ENCODE measurements around the gene ERG.

The ERG gene

DNA sequence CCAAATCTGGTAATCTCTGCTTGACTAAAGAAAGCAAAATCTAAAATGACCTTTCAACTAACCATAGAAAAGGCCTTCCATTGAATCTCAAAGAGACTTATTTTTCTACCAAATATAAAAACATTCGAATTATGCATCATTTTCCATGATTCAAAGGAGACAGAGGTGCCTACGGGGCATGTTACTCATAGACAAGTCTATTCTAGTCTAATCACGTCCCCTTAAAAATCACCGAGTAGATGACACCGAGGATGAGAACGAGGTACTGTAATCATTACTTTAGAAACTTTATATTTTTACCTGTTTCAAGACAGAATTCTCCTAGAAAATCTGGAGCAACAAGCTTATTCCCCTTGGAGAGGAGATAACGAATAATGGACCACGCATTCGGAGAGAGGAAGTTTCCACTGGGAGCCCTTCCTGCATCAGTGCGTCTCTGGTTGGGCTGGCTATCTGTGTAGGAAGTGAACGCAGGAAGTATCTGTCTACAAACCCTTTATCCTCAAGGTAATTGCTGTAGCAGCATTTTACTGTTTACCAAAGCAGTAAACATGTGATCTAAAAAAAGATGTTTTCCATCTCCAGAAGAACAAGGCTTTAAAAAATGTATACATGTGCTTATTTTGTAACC is 9.5 kb downstream of the ERG start:
- no peak overlapping the region for H3K4me3 ChIP-seq (replicated peaks; ENCODE audit: low read depth, low read length)
- DNase-seq (ENCODE audit: low read depth) = no peak
- TF ChIP-seq, protein P1, sequence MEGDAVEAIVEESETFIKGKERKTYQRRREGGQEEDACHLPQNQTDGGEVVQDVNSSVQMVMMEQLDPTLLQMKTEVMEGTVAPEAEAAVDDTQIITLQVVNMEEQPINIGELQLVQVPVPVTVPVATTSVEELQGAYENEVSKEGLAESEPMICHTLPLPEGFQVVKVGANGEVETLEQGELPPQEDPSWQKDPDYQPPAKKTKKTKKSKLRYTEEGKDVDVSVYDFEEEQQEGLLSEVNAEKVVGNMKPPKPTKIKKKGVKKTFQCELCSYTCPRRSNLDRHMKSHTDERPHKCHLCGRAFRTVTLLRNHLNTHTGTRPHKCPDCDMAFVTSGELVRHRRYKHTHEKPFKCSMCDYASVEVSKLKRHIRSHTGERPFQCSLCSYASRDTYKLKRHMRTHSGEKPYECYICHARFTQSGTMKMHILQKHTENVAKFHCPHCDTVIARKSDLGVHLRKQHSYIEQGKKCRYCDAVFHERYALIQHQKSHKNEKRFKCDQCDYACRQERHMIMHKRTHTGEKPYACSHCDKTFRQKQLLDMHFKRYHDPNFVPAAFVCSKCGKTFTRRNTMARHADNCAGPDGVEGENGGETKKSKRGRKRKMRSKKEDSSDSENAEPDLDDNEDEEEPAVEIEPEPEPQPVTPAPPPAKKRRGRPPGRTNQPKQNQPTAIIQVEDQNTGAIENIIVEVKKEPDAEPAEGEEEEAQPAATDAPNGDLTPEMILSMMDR (IDR thresholded peaks at IDR 0.05; ENCODE audit: low read length, missing control alignments) = no peak

DNA sequence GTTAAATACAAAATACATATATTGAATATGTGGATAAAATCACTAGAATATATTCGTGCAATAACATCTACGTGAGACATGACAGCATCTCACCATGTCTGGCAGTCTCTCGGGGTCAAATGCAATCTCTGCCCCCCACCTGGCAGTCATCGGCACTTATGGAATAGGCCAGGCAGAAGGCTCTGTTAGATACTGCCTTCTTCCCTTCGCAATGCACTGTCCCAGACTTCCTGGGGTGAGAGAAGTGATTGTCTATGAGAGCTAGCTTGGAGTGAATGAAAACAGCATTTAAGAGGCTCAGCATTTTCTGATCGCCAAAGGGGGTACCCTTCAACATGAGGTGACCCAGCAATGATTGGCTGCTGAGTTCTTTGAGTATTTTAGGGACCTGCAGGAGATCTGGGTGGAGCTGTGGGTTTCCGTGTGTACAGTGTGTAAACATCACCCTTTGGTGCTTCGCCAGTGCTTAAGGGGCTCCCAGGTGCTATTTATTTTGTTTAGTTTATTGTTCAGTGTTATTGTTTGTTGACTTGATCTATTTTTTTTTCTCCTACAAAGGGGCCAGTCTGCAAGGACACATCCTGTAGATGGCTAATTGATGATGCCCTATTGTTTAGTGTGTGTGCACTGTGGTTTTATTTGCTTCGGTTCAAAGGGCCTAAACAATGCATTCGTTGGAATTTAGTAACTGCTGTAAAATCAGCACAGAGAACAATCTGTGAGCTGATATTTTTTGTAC is 10.2 kb downstream of the ERG start:
- TF ChIP-seq, protein P1 (IDR thresholded peaks at IDR 0.05; ENCODE audit: low read length, missing control alignments) = no peak
- no peak overlapping the region for H3K4me3 ChIP-seq (replicated peaks; ENCODE audit: low read depth, low read length)
- no peak for DNase-seq (ENCODE audit: low read depth)

DNA sequence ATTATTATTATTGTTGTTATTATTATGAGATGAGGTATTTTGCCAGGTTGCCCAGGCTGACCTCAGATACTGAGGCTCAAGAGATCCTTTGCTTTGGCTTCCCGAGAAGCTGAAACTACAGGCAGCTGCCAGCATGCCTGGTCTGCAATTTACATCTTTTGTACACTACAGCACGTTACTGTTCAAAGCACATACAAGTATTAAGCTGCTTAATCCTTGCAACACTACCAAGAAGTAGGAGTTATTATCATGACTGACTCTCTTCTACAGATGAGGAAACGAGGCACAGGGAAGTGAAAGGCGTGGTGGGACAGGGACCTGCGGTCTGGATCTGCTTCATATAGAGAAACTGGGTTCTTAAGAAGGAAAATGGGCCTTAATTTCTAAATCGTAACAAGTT is 11.6 kb downstream of the ERG start:
- TF ChIP-seq, protein P1 (IDR thresholded peaks at IDR 0.05; ENCODE audit: low read length, missing control alignments) = no peak
- H3K4me3 ChIP-seq (replicated peaks; ENCODE audit: low read depth, low read length) = no peak overlapping the region
- no peak for DNase-seq (ENCODE audit: low read depth)

DNA sequence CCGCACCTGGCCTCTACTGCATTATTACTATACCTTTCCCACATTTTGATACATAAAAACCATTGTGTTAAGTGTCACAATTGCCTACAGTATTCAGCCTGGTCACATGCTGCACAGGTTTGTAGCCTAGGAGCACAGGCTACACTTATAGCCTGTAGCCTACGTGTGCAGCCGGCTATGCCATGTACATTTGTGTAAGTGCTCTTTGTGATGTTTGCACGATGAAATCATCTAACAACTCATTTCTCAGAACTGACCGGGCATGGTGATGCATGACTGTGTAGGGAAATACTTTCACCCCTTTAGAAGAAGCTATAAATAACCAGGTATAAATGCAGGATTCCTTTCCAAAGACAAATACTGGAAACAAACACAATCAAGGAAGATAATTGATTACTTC is 12.1 kb downstream of the ERG start:
- TF ChIP-seq, protein P1 (IDR thresholded peaks at IDR 0.05; ENCODE audit: low read length, missing control alignments) = no peak
- peak; percentile 81 for DNase-seq (ENCODE audit: low read depth)

DNA sequence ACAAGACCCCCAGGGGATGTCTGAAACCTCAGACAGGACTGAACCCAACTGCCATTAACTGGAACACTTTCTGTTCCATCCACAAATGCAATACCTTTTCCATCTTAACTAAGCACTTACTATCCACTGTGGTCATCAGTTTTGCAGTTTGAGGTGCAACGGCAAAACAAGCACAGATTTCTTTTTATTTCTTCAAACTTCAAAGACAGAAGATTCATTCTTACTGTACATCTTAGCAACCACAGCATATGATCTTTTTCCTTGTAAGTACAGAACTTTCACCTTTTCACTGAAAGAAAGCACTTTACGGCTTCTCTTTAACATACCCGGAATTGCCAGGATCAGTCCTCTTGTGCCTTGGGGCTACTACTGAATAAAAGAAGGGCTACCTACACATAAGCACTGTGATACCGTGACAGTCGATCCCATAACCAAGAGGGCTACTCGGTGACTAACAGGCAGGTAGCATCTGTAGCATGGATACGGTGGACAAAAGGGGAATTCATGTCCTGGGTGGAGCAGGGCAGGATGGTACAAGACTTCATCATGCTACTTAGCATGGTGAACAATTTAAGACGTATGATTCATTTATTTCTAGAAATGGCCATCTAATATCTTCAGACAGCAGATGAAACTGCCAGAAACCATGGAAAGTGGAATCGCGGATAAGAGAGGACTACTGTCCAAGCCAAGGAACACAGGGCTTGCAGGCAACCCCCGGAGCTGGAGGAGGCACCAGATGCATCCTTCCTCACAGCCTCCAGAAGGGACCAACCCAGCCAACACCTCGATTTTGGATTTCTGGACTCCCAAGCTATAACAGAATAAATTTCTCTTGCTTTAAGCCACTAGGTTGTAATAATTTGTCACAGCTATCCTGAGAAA is 18.4 kb downstream of the ERG start:
- H3K4me3 ChIP-seq (replicated peaks; ENCODE audit: low read depth, low read length) = no peak overlapping the region

More for the DNA sequence above, 12.1 kb downstream of the ERG start:
- no peak overlapping the region for H3K4me3 ChIP-seq (replicated peaks; ENCODE audit: low read depth, low read length)

DNA sequence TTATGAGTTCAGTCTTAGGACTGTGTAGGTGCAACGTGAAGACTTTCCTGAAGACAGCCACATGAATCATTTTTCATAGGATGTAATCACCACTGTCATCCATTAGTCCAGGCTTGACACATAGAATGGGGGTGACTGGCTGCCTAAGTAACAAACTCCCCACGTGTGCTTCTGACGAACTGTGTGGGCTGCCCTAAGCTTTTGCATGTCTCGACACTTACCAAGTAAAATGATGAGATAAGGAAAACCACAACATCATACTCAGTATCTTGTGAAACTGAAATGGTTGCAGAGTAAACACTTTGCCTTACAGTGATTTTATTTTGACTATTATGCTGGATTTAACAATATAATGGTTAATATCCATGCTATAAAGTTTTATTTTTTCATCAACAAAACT is 19.5 kb downstream of the ERG start:
- TF ChIP-seq, protein P1 (IDR thresholded peaks at IDR 0.05; ENCODE audit: low read length, missing control alignments) = no peak
- DNase-seq (ENCODE audit: low read depth) = peak; percentile 86
- no peak overlapping the region for H3K4me3 ChIP-seq (replicated peaks; ENCODE audit: low read depth, low read length)

More for the DNA sequence above, 18.4 kb downstream of the ERG start:
- TF ChIP-seq, protein P1 (IDR thresholded peaks at IDR 0.05; ENCODE audit: low read length, missing control alignments) = no peak
- DNase-seq (ENCODE audit: low read depth) = no peak
